Endothelial cell of umbilical vein (primary cell): ENCODE measurements around the gene SGCD. TPM values are rescaled to one million over a fixed set of nuclear protein-coding genes. Genes with fewer than 3 reads are reported as not detected.

ENCODE experiments used
- BruUV-seq: library from RNA; stranded (reverse); fragments of 400-500 nt; replicated peaks from 2 replicates; lab custom pipeline; 2021; lab: Mats Ljungman, UMichigan
- CTCF ChIA-PET: fragments of 300-600, 350-600 bp; sonication (Branson Sonifier 250); formaldehyde crosslinking; loops from one replicate; lab custom pipeline; 2021; ENCODE audit warnings: antibody characterized with exemption, inconsistent platforms; lab: Charles Lee
- POLR2A ChIA-PET: fragments of 300-600, 350-600 bp; sonication (Branson Sonifier 250); formaldehyde crosslinking; loops from one replicate; lab custom pipeline; 2021; ENCODE audit warnings: antibody characterized with exemption, inconsistent platforms; lab: Charles Lee
- DNase-seq: peaks from one replicate; pipeline ENCODE4 v3.0.0-alpha.2; 2011; ENCODE audit warnings: low read depth, low spot score
- FAIRE-seq: peaks from 2 replicates; lab custom pipeline; 2011; peaks lifted over from hg19 to GRCh38; lab: Jason Lieb, UNC
- H2AFZ ChIP-seq: 2 replicates; pipeline ENCODE4 v1.6.0; 2012; ENCODE audit warnings: low read depth, low read length, control low read depth, inconsistent platforms
- H3K27ac ChIP-seq: 2 replicates; pipeline ENCODE4 v1.5.1; 2011; ENCODE audit warnings: low read depth, mild to moderate bottlenecking, control low read depth, low read length, moderate library complexity; ENCODE audit not compliant: insufficient read depth
- H3K27me3 ChIP-seq, 2 experiments: 2 replicates each; pipeline versions ENCODE4 v1.6.0 to v1.6.1; 2011; ENCODE audit warnings: low read length in 2 of 2, mixed read lengths in 1 of 2; ENCODE audit not compliant: control insufficient read depth in 2 of 2, insufficient read depth in 2 of 2
- H3K36me3 ChIP-seq, 2 experiments: 2 replicates in 1 of 2; 3 replicates in 1 of 2; pipeline ENCODE4 v1.5.1; 2011; ENCODE audit warnings: low read length in 2 of 2, mild to moderate bottlenecking in 1 of 2, moderate library complexity in 1 of 2; ENCODE audit not compliant: control insufficient read depth in 2 of 2, insufficient read depth in 2 of 2; ENCODE audit errors: extremely low read depth in 1 of 2
- H3K4me1 ChIP-seq: 3 replicates; pipeline ENCODE4 v1.5.1; 2011; ENCODE audit warnings: mild to moderate bottlenecking, low read length; ENCODE audit not compliant: control insufficient read depth, insufficient read depth; ENCODE audit errors: extremely low read depth
- H3K4me2 ChIP-seq: 2 replicates; pipeline ENCODE4 v1.6.1; 2011; ENCODE audit warnings: low read length, control low read depth, mixed read lengths; ENCODE audit not compliant: insufficient read depth
- H3K4me3 ChIP-seq, 3 experiments: fragments of 200-600 bp in 1 of 3; sonication (generic), shearing (Covaris generic) in 1 of 3; replicated peaks in 1 of 3; 2 replicates each; pipeline ENCODE4 v1.5.1; 2011 to 2016; ENCODE audit warnings: control low read depth in 3 of 3, low read length in 3 of 3, mild to moderate bottlenecking in 2 of 3, inconsistent platforms in 1 of 3, low read depth in 1 of 3, moderate library complexity in 1 of 3; ENCODE audit not compliant: insufficient read depth in 1 of 3
- H3K79me2 ChIP-seq: 2 replicates; pipeline ENCODE4 v1.6.0; 2012; ENCODE audit warnings: low read length, inconsistent platforms; ENCODE audit not compliant: control insufficient read depth, insufficient read depth
- H3K9ac ChIP-seq: replicated peaks from 2 replicates; pipeline ENCODE3; 2011; ENCODE audit warnings: low read length, control low read depth; ENCODE audit not compliant: insufficient read depth; ENCODE audit errors: extremely low read depth
- H3K9me1 ChIP-seq: replicated peaks from 3 replicates; pipeline ENCODE4 v1.6.0; 2011; ENCODE audit warnings: mild to moderate bottlenecking, low read length; ENCODE audit not compliant: control insufficient read depth, insufficient read depth; ENCODE audit errors: extremely low read depth
- H3K9me3 ChIP-seq: replicated peaks from 2 replicates; pipeline ENCODE4 v1.5.1; 2012; ENCODE audit warnings: low read length, inconsistent platforms; ENCODE audit not compliant: control insufficient read depth, insufficient read depth
- H4K20me1 ChIP-seq: replicated peaks from 2 replicates; pipeline ENCODE3; 2011; ENCODE audit warnings: mild to moderate bottlenecking, low read length; ENCODE audit not compliant: control insufficient read depth, insufficient read depth; ENCODE audit errors: extremely low read depth
- CTCF ChIP-seq, 2 donors: IDR thresholded peaks; 1 replicate in 1 of 2; 2 replicates in 1 of 2; pipeline ENCODE4 v1.5.1; 2011; ENCODE audit warnings: low read length in 2 of 2, mild to moderate bottlenecking in 2 of 2, moderate library complexity in 2 of 2, control low read depth in 1 of 2, inconsistent platforms in 1 of 2, low read depth in 1 of 2; ENCODE audit not compliant: insufficient read depth in 1 of 2; ENCODE audit errors: extremely low read depth in 1 of 2
- EZH2 ChIP-seq: IDR thresholded peaks from 2 replicates; pipeline ENCODE4 v1.6.1; 2012; ENCODE audit warnings: borderline replicate concordance, low read depth, mild to moderate bottlenecking, moderate library complexity, low read length, inconsistent platforms; ENCODE audit not compliant: severe bottlenecking
- FOS ChIP-seq: IDR thresholded peaks from 2 replicates; pipeline ENCODE4 v1.6.1; 2011; ENCODE audit warnings: mild to moderate bottlenecking, low read length, moderate library complexity, borderline replicate concordance; ENCODE audit not compliant: insufficient read depth
- GATA2 ChIP-seq: IDR thresholded peaks from 2 replicates; pipeline ENCODE4 v1.7.0; 2011; ENCODE audit warnings: low read depth, mild to moderate bottlenecking, moderate library complexity, mixed read lengths, low read length; ENCODE audit not compliant: insufficient read length, insufficient read depth
- JUN ChIP-seq: IDR thresholded peaks from 2 replicates; pipeline ENCODE4 v1.6.1; 2011; ENCODE audit warnings: borderline replicate concordance, low read depth; ENCODE audit not compliant: insufficient read length, insufficient read depth
- MAX ChIP-seq: IDR thresholded peaks from 2 replicates; pipeline ENCODE4 v1.6.1; 2011; ENCODE audit not compliant: insufficient read depth, insufficient read length
- MYC ChIP-seq: IDR thresholded peaks from one replicate; pipeline ENCODE4 v1.6.1; 2011; ENCODE audit warnings: mild to moderate bottlenecking, low read depth, low read length
- POLR2A ChIP-seq: IDR thresholded peaks from 2 replicates; pipeline ENCODE4 v1.6.1; 2012; ENCODE audit warnings: low read depth, mild to moderate bottlenecking, control low read depth, low read length
- POLR2AphosphoS5 ChIP-seq: IDR thresholded peaks from 2 replicates; pipeline ENCODE4 v1.6.1; 2012; ENCODE audit warnings: low read depth, mild to moderate bottlenecking, control low read depth, low read length, moderate library complexity; ENCODE audit not compliant: insufficient read depth
- dilution Hi-C: fragments of 300-500 bp; cut with MboI; formaldehyde crosslinking; loops from one replicate; pipeline ENCODE4 v1.15.0; 2019; ENCODE audit warnings: low sequenced_read_pairs; ENCODE audit not compliant: extremely low pct_ligation_motif_present
- intact Hi-C: fragments of 100-400 bp; cut with micrococcal nuclease; formaldehyde crosslinking; loops from one replicate; pipeline ENCODE4 v1.10.0; 2022
- polyA plus RNA-seq, 4 experiments: library from polyadenylated mRNA; depleted of rRNA in 3 of 4; stranded (reverse) in 3 of 4; unstranded in 1 of 4; fragments of >200 nt; gene quantifications; 2 replicates each; pipeline versions ENCODE4 v1.2.1 to v1.2.3, GENCODE V29; 2011 to 2012; ENCODE audit warnings: missing spikeins in 1 of 4
- total RNA-seq: library from RNA; stranded (reverse); gene quantifications from 2 replicates; pipeline ENCODE4 v1.2.3, GENCODE V29; 2021

The SGCD gene
- total and polyA plus RNA-seq, 2 donors (not counting 3 experiments of a cell fraction or from before 2014, with no cell fraction given), result not detected

GRCh38 chr5:156682971-156683370 lies 356.0 kb downstream of the SGCD start:
- no peaks in the 10 kb centered on the region for H3K27me3 ChIP-seq
- no peak overlapping the region for H3K4me2 ChIP-seq
- ChIA-PET POLR2A (no interaction called here), CTCF (no interaction called here)
- H3K9me3 ChIP-seq, result peaks cover 2% of the 10 kb centered on the region
- TF ChIP-seq POLR2AphosphoS5, result no peak
- TF ChIP-seq EZH2, result no peak
- no peak for TF ChIP-seq MYC
- no peak for TF ChIP-seq FOS
- no peak for TF ChIP-seq MAX
- no peak for TF ChIP-seq JUN
- no peak for TF ChIP-seq CTCF (IDR thresholded peaks at IDR 0.05; ENCODE audit: extremely low read depth in 1 of 2, insufficient read depth in 1 of 2, low read depth in 1 of 2, low read length in 2 of 2)
- no peak for TF ChIP-seq POLR2A
- TF ChIP-seq GATA2, result no peak
- H4K20me1 ChIP-seq, result no peaks in the 10 kb centered on the region
- no TSS peak for BruUV-seq
- intact Hi-C loops (no loop called here), dilution Hi-C loops (no loop called here)
- H3K9ac ChIP-seq, result no peak overlapping the region
- H3K9me1 ChIP-seq, result no peaks in the 10 kb centered on the region
- no peak overlapping the region for H3K27ac ChIP-seq
- H3K79me2 ChIP-seq, result no peaks in the 10 kb centered on the region
- DNase-seq, result no peak
- no peak for FAIRE-seq
- no peak overlapping the region for H3K4me3 ChIP-seq
- H3K4me1 ChIP-seq, result no peaks in the 10 kb centered on the region
- no peak overlapping the region for H2AFZ ChIP-seq
- no peaks in the 10 kb centered on the region for H3K36me3 ChIP-seq
